ENCODE results near the gene TOP1. TPM values are rescaled to one million over a fixed set of nuclear protein-coding genes. Genes with fewer than 3 reads are reported as not detected.
A peak's percentile ranks its signal among the peaks of the same experiment; 100 is the strongest.

Gene TOP1
- total RNA-seq, 6 experiments from 2014 or later, result 17.3 to 29.7 (median 25.5) TPM

DNA sequence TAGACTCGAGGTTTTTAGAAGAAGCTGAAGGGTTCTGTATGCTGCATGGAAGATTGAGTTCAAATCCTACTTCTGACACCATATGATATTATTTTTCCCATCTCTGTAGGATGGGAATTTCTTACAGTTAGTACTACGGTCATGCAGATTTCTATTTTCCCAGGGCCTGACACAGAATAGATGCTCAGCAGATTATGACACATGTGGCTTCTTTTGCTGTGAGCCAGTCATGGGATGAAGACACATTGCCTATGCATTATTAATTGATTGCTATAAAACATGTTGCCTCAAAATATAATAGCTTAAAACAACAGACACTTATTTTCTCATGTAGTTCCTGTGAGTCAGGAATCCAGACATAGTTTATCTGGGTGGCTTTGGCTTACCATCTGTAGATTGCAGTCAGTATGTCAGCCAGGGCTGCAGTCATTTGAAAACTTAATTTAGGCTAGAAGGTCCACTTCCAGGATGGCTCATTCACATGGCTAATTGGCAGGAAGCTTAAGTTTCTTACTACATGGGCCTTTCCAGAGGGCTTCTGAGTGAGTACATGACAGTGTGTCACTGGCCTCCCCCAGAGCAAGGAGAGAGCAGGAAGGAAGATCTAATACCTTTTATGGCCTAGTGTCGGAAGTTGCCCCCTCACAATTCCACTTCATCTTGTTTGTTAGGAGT lies 29.5 kb downstream of the TOP1 start:
- intact Hi-C loops (cut with DNase I), result no loop called here
- Histone ChIP-seq H3K36me3 (peaks cover 0 to 19% (median 6%) of the 10 kb centered on the region in 4 donors), H3K4me1 (peaks cover 0 to 8% (median under 1%) of the 10 kb centered on the region in 4 donors), H3K4me3 (no peak overlapping the region), H3K27ac (no peak overlapping the region), H3K9me3 (no peaks in the 10 kb centered on the region), H3K27me3 (no peaks in the 10 kb centered on the region)
- DNase-seq, result no peak
- peak in 3 of 4 donors; percentile 39 to 84 (median 76) for ATAC-seq
- 70% methylated on average over 3 of the region's 3 CpGs for WGBS (ENCODE audit: insufficient coverage, low coverage, low lambda C conversion rate, missing lambda C conversion rate)
- TF ChIP-seq, protein P1, sequence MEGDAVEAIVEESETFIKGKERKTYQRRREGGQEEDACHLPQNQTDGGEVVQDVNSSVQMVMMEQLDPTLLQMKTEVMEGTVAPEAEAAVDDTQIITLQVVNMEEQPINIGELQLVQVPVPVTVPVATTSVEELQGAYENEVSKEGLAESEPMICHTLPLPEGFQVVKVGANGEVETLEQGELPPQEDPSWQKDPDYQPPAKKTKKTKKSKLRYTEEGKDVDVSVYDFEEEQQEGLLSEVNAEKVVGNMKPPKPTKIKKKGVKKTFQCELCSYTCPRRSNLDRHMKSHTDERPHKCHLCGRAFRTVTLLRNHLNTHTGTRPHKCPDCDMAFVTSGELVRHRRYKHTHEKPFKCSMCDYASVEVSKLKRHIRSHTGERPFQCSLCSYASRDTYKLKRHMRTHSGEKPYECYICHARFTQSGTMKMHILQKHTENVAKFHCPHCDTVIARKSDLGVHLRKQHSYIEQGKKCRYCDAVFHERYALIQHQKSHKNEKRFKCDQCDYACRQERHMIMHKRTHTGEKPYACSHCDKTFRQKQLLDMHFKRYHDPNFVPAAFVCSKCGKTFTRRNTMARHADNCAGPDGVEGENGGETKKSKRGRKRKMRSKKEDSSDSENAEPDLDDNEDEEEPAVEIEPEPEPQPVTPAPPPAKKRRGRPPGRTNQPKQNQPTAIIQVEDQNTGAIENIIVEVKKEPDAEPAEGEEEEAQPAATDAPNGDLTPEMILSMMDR (IDR thresholded peaks at IDR 0.05), result no peak
- no peak for TF ChIP-seq POLR2A (IDR thresholded peaks at IDR 0.05)

DNA sequence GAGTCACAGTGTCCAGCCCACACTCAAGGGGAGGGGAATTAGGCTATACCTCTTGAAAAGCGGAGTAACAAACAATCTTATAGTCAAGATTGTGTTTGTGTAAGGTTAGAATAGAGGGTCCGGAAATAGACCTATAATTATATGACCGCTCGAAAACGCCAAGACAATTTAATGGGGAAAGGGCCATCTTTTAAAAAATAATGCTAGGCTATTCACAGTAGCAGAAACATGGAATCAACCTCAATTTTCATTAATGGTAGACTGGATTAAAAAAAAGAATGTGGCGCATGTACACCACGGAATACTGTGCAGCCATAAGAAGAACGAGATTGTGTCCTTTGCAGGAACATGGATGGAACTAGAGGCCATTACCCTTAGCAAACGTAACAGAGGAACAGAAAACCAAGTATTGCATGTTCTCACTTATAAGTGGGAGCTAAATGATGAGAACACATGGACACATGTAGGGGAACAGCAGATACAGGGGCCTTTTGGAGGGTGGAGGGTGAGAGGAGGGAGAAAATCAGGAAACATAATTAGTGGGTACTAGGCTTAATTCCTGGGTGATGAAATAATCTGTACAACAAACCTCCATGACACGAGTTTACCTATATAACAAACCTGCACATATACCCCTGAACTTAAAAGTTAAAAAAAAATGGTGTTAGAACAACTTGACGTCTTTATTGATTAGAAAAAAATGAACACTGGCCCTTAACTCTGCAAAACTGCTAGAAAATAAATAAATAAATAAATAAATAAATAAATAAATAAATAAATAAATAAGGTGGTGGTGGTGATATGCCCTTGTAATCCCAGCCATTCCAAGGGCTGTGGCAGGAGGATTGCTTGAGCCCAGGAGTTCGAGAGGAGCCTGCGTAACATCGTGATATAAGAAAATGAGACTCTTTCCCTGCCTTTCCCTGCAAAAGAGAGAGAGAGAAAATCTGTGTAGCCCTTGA lies 30.3 kb downstream of the TOP1 start:
- intact Hi-C loops (cut with DNase I), result no loop called here
- peaks cover 0 to 23% (median 7%) of the 10 kb centered on the region in 4 donors for H3K36me3 ChIP-seq
- no peaks in the 10 kb centered on the region for H3K9me3 ChIP-seq
- H3K4me1 ChIP-seq, result peaks cover 0 to 8% (median 0%) of the 10 kb centered on the region in 4 donors
- TF ChIP-seq, protein P1 (IDR thresholded peaks at IDR 0.05), result no peak
- TF ChIP-seq POLR2A (IDR thresholded peaks at IDR 0.05), result no peak
- 92% methylated on average over 14 of the region's 14 CpGs for WGBS (ENCODE audit: insufficient coverage, low coverage, low lambda C conversion rate, missing lambda C conversion rate)
- ATAC-seq (no peak), DNase-seq (no peak)
- H3K27me3 ChIP-seq, result no peaks in the 10 kb centered on the region
- H3K4me3 ChIP-seq, result no peak overlapping the region
- H3K27ac ChIP-seq, result no peak overlapping the region

DNA sequence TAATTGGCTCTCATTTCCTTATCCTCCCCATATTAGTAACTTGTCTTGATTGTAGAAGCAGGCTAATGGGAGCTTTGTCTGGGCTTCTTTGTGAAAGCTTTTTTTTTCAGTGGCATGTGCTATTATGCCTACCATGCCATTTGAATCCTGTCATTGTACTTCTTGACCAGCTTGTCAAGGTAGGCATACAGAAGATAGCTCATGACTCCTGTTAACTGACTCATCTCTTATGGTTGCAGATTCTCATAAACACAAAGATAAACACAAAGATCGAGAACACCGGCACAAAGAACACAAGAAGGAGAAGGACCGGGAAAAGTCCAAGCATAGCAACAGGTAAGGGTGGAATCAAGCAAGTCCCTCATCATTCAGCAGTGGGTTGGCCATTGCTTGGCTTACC lies 32.5 kb downstream of the TOP1 start:
- Histone ChIP-seq H3K4me3 (no peak overlapping the region), H3K9me3 (no peaks in the 10 kb centered on the region), H3K27me3 (no peaks in the 10 kb centered on the region), H3K36me3 (peaks cover 0 to 23% (median 7%) of the 10 kb centered on the region in 4 donors), H3K27ac (no peak overlapping the region), H3K4me1 (no peaks in the 10 kb centered on the region)
- intact Hi-C loops (cut with DNase I), result no loop called here
- DNase-seq (no peak), ATAC-seq (no peak)
- TF ChIP-seq, protein P1 (IDR thresholded peaks at IDR 0.05), result no peak
- TF ChIP-seq POLR2A (IDR thresholded peaks at IDR 0.05), result no peak
- 90% methylated on average over 2 of the region's 3 CpGs for WGBS (ENCODE audit: insufficient coverage, low coverage, low lambda C conversion rate, missing lambda C conversion rate)

DNA sequence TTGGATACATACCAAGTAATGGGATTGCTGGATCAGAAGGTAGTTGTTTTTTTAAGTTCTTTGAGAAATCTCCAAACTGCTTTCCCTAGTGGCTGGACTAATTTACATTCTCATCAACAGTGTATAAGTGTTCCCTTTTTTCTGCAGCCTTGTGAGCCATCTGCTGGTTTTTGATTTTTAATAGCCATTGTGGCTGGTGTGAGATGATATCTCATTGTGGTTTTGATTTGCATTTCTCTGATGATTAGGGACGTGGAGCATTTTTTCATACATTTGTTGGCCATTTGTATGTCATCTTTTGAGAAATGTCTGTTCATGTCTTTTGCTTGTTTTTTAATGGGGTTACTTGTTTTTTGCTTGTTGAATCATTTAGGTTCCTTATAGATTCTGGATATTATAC lies 34.8 kb downstream of the TOP1 start:
- Histone ChIP-seq H3K9me3 (no peaks in the 10 kb centered on the region), H3K27ac (no peak overlapping the region), H3K36me3 (peaks cover 0 to 23% (median 7%) of the 10 kb centered on the region in 4 donors), H3K4me3 (no peak overlapping the region), H3K27me3 (no peaks in the 10 kb centered on the region), H3K4me1 (peaks cover 0 to 4% (median 0%) of the 10 kb centered on the region in 4 donors)
- intact Hi-C loops (cut with DNase I), result no loop called here
- 79% methylated on average over 1 of the region's 1 CpG for WGBS (ENCODE audit: insufficient coverage, low coverage, low lambda C conversion rate, missing lambda C conversion rate)
- no peak for DNase-seq
- ATAC-seq, result no peak
- TF ChIP-seq, protein P1 (IDR thresholded peaks at IDR 0.05), result no peak
- no peak for TF ChIP-seq POLR2A (IDR thresholded peaks at IDR 0.05)

Data from right lobe of liver (tissue), 6 donors.